GM12878 (cell line): ENCODE results near the gene ZNF235. TPM values are rescaled to one million over a fixed set of nuclear protein-coding genes. Genes with fewer than 3 reads are reported as not detected.

Experiments
- ATAC-seq: fragments of 200-7000 bp; cut with Tn5 transposase; 3 replicates; pipeline ENCODE4 v1.9.1; 2020; ENCODE audit warnings: mild to moderate bottlenecking, moderate library complexity
- BruUV-seq: library from RNA; stranded (reverse); fragments of 400-500 nt; replicated peaks from 2 replicates; lab custom pipeline; 2021; lab: Mats Ljungman, UMichigan
- CTCF ChIA-PET: fragments of 300-600 bp; sonication (Branson Sonifier 250); formaldehyde crosslinking; extraction: SDS; loops from one replicate; lab custom pipeline; 2021; ENCODE audit warnings: inconsistent platforms; lab: Yijun Ruan, JAX
- POLR2A ChIA-PET: fragments of 350-600 bp; formaldehyde crosslinking; extraction: SDS; loops from one replicate; lab custom pipeline; 2021; ENCODE audit warnings: inconsistent platforms; lab: Charles Lee
- RAD21 ChIA-PET: fragments of 300-600 bp; sonication (Branson Sonifier 250); formaldehyde crosslinking; loops from one replicate; lab custom pipeline; 2023; ENCODE audit warnings: antibody characterized with exemption; ENCODE audit not compliant: unreplicated experiment; lab: Charles Lee
- SMC1A ChIA-PET: fragments of 300-600 bp; sonication (Branson Sonifier 250); formaldehyde crosslinking; loops from one replicate; lab custom pipeline; 2023; ENCODE audit not compliant: unreplicated experiment, uncharacterized antibody; lab: Charles Lee
- DNase-seq: peaks from one replicate; pipeline ENCODE4 v3.0.0-alpha.2; 2011; ENCODE audit warnings: low read depth, low spot score
- FAIRE-seq: peaks from 3 replicates; lab custom pipeline; 2011; peaks lifted over from hg19 to GRCh38; lab: Jason Lieb, UNC
- H2AFZ ChIP-seq: 2 replicates; pipeline ENCODE4 v1.6.0; 2011; ENCODE audit warnings: low read depth, low read length, control low read depth; ENCODE audit not compliant: control insufficient read depth
- H3K27ac ChIP-seq: 2 replicates; pipeline ENCODE4 v1.5.1; 2011; ENCODE audit warnings: control low read depth; ENCODE audit not compliant: control insufficient read depth, insufficient read depth
- H3K27me3 ChIP-seq, 2 experiments: replicated peaks in 1 of 2; 2 replicates each; pipeline versions ENCODE4 v1.6.0 to v1.6.1; 2011; ENCODE audit warnings: low read length in 1 of 2; ENCODE audit not compliant: control insufficient read depth in 2 of 2, insufficient read depth in 2 of 2
- H3K36me3 ChIP-seq, 2 experiments: 2 replicates each; pipeline ENCODE4 v1.5.1; 2011; ENCODE audit warnings: low read length in 1 of 2; ENCODE audit not compliant: control insufficient read depth in 2 of 2, insufficient read depth in 2 of 2
- H3K4me1 ChIP-seq: 2 replicates; pipeline ENCODE4 v1.6.1; 2011; ENCODE audit warnings: mild to moderate bottlenecking, low read length, moderate library complexity, mixed read lengths; ENCODE audit not compliant: control insufficient read depth, insufficient read depth
- H3K4me2 ChIP-seq: 2 replicates; pipeline ENCODE4 v1.6.0; 2011; ENCODE audit warnings: control low read depth; ENCODE audit not compliant: control insufficient read depth, insufficient read depth
- H3K4me3 ChIP-seq: fragments of 200-600 bp; sonication (generic); 2 replicates; pipeline ENCODE4 v1.5.1; 2016
- H3K79me2 ChIP-seq: 2 replicates; pipeline ENCODE4 v1.6.0; 2011; ENCODE audit warnings: low read length; ENCODE audit not compliant: control insufficient read depth, insufficient read depth
- H3K9ac ChIP-seq: 2 replicates; pipeline ENCODE4 v1.8.0; 2011; ENCODE audit warnings: low read length, control low read depth, mixed read lengths; ENCODE audit not compliant: control insufficient read depth, insufficient read depth
- H3K9me3 ChIP-seq: replicated peaks from 3 replicates; pipeline ENCODE4 v1.5.1; 2011; ENCODE audit warnings: mild to moderate bottlenecking, low read length; ENCODE audit not compliant: control insufficient read depth, insufficient read depth
- H4K20me1 ChIP-seq: 2 replicates; pipeline ENCODE4 v1.6.0; 2011; ENCODE audit not compliant: control insufficient read depth, insufficient read depth
- GATAD2B ChIP-seq: fragments of 450-650 bp; conservative IDR thresholded peaks from 2 replicates; pipeline ENCODE4 v1.6.1; 2017; ENCODE audit warnings: low read depth, mild to moderate bottlenecking, moderate library complexity
- RB1 ChIP-seq: fragments of 450-650 bp; formaldehyde crosslinking; IDR thresholded peaks from 2 replicates; pipeline ENCODE4 v1.6.1; 2017; ENCODE audit warnings: mild to moderate bottlenecking, borderline replicate concordance
- YY1 ChIP-seq: IDR thresholded peaks from 2 replicates; pipeline ENCODE4 v1.6.1; 2011; ENCODE audit warnings: low read depth, mild to moderate bottlenecking, low read length
- ZNF217 ChIP-seq: fragments of 450-650 bp; IDR thresholded peaks from 2 replicates; pipeline ENCODE4 v1.6.1; 2017; ENCODE audit warnings: antibody characterized with exemption, mild to moderate bottlenecking
- WGBS: methylation state at CpG from one replicate; pipeline ENCODE4 v1.1.6; 2016; ENCODE audit warnings: low lambda C conversion rate; ENCODE audit not compliant: insufficient replicate concordance, insufficient coverage; ENCODE audit errors: missing lambda C conversion rate; 5-methylcytosine and 5-hydroxymethylcytosine counted together
- in situ Hi-C: fragments of 300-500 bp; cut with MboI; formaldehyde crosslinking; loops from 9 replicates; pipeline ENCODE4 v1.14.3; 2018; ENCODE audit warnings: mixed read lengths
- intact Hi-C: fragments of 100-400 bp; cut with micrococcal nuclease; formaldehyde crosslinking; loops from one replicate; pipeline ENCODE4 v1.14.2; 2022; ENCODE audit not compliant: unreplicated experiment
- polyA plus RNA-seq, 11 experiments: library from polyadenylated mRNA; depleted of rRNA in 4 of 11; unstranded in 6 of 11; stranded (reverse) in 5 of 11; fragments of >200 nt; fragmentation: Nextera tagmentation in 4 of 11; fragmentation: Illumina TruSeq in 1 of 11; extraction: Ambion mirVana in 4 of 11; extraction: Trizol in 1 of 11; gene quantifications; 1 replicate in 1 of 11; 2 replicates in 10 of 11; pipeline versions ENCODE4 v1.2.1 to v1.2.3, GENCODE V29; 2011 to 2016; ENCODE audit warnings: inconsistent platforms in 2 of 11, missing spikeins in 2 of 11, low read depth in 1 of 11
- total RNA-seq, 4 experiments: library from RNA; depleted of rRNA in 3 of 4; stranded (reverse); fragments of >200 nt in 3 of 4; fragmentation: Illumina TruSeq in 1 of 4; extraction: Trizol in 1 of 4; gene quantifications; 2 replicates each; pipeline versions ENCODE4 v1.2.1 to v1.2.3, GENCODE V29; 2013 to 2021
- TF ChIP-seq, protein P1 (sequence below): fragments of 450-650 bp; IDR thresholded peaks from 2 replicates; pipeline ENCODE4 v1.6.1; 2016; ENCODE audit warnings: mild to moderate bottlenecking
- TF ChIP-seq, protein P2 (sequence below): fragments of 450-650 bp; formaldehyde crosslinking; IDR thresholded peaks from 2 replicates; pipeline ENCODE4 v1.4.0; 2022; ENCODE audit warnings: mild to moderate bottlenecking, moderate library complexity
- TF ChIP-seq, protein P3 (sequence below): fragments of 450-650 bp; IDR thresholded peaks from 2 replicates; pipeline ENCODE4 v1.6.1; 2016; ENCODE audit warnings: mild to moderate bottlenecking, moderate library complexity, borderline replicate concordance

The ZNF235 gene
- total and polyA plus RNA-seq, 10 of the 15 experiments (the other 5 are each of a cell fraction or from before 2014, with no cell fraction given) = 2.8 to 9.0 (median 4.8) TPM

DNA sequence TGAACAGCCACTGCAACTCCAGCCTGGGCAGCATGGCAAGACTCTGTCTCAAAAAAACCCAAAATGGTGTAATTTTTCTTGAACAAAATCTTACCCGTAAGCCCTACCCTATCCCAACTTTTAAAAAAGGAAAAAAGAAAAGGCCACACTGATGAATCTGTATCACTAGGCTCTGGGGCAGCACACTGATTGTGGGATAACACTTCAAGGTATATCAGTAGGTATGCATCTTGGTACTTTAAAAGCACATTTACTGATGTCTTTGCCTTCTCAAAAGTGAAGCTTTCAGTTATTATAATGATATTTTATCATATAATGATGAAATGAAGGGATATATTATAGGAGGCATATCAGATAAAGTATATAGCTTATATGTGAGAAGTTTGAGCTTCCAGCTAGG, 27.3 kb upstream of the ZNF235 start (continued):
- TF ChIP-seq, protein P1, sequence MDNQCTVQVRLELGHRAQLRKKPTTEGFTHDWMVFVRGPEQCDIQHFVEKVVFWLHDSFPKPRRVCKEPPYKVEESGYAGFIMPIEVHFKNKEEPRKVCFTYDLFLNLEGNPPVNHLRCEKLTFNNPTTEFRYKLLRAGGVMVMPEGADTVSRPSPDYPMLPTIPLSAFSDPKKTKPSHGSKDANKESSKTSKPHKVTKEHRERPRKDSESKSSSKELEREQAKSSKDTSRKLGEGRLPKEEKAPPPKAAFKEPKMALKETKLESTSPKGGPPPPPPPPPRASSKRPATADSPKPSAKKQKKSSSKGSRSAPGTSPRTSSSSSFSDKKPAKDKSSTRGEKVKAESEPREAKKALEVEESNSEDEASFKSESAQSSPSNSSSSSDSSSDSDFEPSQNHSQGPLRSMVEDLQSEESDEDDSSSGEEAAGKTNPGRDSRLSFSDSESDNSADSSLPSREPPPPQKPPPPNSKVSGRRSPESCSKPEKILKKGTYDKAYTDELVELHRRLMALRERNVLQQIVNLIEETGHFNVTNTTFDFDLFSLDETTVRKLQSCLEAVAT = no peak
- no peak for TF ChIP-seq YY1
- no peak for TF ChIP-seq GATAD2B
- no peak for TF ChIP-seq ZNF217

DNA sequence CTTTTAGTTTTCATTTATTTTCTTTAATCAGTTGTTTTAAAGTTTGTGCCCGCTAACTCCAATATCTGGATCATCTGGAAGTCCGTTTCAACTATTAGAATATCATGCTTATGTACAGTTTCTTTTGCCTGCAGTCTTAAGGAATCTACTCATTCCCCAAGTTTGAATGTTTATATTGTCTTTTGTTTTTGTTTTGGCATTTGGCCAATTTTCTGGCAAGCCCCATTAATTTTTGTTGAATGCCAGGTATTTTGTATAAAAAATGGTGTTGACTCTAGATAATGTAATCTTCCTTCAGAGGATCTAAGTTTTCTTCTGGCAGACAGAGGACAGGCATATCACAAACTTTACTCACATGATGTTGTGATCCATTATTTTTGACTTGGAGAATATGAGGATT, 11.1 kb upstream of the ZNF235 start:
- H3K9me3 ChIP-seq = no peaks in the 10 kb centered on the region
- H3K36me3 ChIP-seq = no peaks in the 10 kb centered on the region
- H3K27ac ChIP-seq = no peak overlapping the region
- DNase-seq = no peak
- H3K4me3 ChIP-seq = no peak overlapping the region
- ChIA-PET SMC1A (no interaction called here), POLR2A (no interaction called here)
- intact Hi-C loops = no loop called here
- no peak for TF ChIP-seq RB1
- TF ChIP-seq, protein P2, sequence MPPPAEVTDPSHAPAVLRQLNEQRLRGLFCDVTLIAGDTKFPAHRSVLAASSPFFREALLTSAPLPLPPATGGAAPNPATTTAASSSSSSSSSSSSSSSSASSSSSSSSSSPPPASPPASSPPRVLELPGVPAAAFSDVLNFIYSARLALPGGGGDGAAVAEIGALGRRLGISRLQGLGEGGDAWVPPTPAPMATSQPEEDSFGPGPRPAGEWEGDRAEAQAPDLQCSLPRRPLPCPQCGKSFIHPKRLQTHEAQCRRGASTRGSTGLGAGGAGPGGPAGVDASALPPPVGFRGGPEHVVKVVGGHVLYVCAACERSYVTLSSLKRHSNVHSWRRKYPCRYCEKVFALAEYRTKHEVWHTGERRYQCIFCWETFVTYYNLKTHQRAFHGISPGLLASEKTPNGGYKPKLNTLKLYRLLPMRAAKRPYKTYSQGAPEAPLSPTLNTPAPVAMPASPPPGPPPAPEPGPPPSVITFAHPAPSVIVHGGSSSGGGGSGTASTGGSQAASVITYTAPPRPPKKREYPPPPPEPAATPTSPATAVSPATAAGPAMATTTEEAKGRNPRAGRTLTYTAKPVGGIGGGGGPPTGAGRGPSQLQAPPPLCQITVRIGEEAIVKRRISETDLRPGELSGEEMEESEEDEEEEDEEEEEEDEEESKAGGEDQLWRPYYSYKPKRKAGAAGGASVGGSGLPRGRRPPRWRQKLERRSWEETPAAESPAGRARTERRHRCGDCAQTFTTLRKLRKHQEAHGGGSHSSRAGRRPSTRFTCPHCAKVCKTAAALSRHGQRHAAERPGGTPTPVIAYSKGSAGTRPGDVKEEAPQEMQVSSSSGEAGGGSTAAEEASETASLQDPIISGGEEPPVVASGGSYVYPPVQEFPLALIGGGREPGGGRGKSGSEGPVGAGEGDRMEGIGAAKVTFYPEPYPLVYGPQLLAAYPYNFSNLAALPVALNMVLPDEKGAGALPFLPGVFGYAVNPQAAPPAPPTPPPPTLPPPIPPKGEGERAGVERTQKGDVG (CRISPR knock-in tag) = no peak
- TF ChIP-seq, protein P3, sequence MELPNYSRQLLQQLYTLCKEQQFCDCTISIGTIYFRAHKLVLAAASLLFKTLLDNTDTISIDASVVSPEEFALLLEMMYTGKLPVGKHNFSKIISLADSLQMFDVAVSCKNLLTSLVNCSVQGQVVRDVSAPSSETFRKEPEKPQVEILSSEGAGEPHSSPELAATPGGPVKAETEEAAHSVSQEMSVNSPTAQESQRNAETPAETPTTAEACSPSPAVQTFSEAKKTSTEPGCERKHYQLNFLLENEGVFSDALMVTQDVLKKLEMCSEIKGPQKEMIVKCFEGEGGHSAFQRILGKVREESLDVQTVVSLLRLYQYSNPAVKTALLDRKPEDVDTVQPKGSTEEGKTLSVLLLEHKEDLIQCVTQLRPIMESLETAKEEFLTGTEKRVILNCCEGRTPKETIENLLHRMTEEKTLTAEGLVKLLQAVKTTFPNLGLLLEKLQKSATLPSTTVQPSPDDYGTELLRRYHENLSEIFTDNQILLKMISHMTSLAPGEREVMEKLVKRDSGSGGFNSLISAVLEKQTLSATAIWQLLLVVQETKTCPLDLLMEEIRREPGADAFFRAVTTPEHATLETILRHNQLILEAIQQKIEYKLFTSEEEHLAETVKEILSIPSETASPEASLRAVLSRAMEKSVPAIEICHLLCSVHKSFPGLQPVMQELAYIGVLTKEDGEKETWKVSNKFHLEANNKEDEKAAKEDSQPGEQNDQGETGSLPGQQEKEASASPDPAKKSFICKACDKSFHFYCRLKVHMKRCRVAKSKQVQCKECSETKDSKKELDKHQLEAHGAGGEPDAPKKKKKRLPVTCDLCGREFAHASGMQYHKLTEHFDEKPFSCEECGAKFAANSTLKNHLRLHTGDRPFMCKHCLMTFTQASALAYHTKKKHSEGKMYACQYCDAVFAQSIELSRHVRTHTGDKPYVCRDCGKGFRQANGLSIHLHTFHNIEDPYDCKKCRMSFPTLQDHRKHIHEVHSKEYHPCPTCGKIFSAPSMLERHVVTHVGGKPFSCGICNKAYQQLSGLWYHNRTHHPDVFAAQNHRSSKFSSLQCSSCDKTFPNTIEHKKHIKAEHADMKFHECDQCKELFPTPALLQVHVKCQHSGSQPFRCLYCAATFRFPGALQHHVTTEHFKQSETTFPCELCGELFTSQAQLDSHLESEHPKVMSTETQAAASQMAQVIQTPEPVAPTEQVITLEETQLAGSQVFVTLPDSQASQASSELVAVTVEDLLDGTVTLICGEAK = no peak
- TF ChIP-seq, all 136 proteins: peak for 0
- WGBS = 47% methylated on average over 2 of the region's 2 CpGs
- H3K4me1 ChIP-seq = no peaks in the 10 kb centered on the region
- ChIA-PET CTCF (interaction anchor here (1.6 kb wide), 1 partner anchor 12 kb away, joined by 4 read pairs; the partner anchor contains the start of gene ZNF235), RAD21 (no interaction called here)
- no peaks in the 10 kb centered on the region for H4K20me1 ChIP-seq
- no TSS peak for BruUV-seq
- FAIRE-seq = no peak
- no peaks in the 10 kb centered on the region for H3K79me2 ChIP-seq
- no peak for ATAC-seq
- no peak overlapping the region for H2AFZ ChIP-seq
- no peak overlapping the region for H3K4me2 ChIP-seq
- in situ Hi-C loops = no loop called here
- no peak overlapping the region for H3K9ac ChIP-seq
- no peaks in the 10 kb centered on the region for H3K27me3 ChIP-seq
